Measurements from ENCODE around the gene INO80E.

INO80E gene

GRCh38 chr16:29989111-29989858, 6.8 kb upstream of the INO80E start:
- no peak for TF ChIP-seq CTCF (IDR thresholded peaks at IDR 0.05; ENCODE audit: unreplicated experiment in 3 of 3)
- Mint-ChIP-seq H3K27ac (no peak overlapping the region), H3K4me3 (no peak overlapping the region), H3K4me1 (peaks cover 2% of the 10 kb centered on the region), H3K27me3 (ENCODE audit: low read depth) (no peaks in the 10 kb centered on the region), H3K9me3 (no peaks in the 10 kb centered on the region), H3K36me3 (ENCODE audit: low read depth) (peaks cover 54% of the 10 kb centered on the region)

GRCh38 chr16:29990034-29990433, 6.0 kb upstream of the INO80E start:
- Mint-ChIP-seq H3K4me1 (peaks cover 8% of the 10 kb centered on the region), H3K9me3 (no peaks in the 10 kb centered on the region), H3K36me3 (ENCODE audit: low read depth) (peaks cover 49% of the 10 kb centered on the region), H3K4me3 (no peak overlapping the region), H3K27me3 (ENCODE audit: low read depth) (no peaks in the 10 kb centered on the region), H3K27ac (peak overlapping the region in 1 of 3 experiments; percentile 20)
- no peak for TF ChIP-seq CTCF (IDR thresholded peaks at IDR 0.05; ENCODE audit: unreplicated experiment in 3 of 3)

GRCh38 chr16:29990883-29991570, 5.0 kb upstream of the INO80E start:
- H3K27me3 Mint-ChIP-seq (ENCODE audit: low read depth) = no peaks in the 10 kb centered on the region
- H3K9me3 Mint-ChIP-seq = no peaks in the 10 kb centered on the region
- peaks cover 15% of the 10 kb centered on the region for H3K4me1 Mint-ChIP-seq
- H3K27ac Mint-ChIP-seq = no peak overlapping the region
- peaks cover 42% of the 10 kb centered on the region for H3K36me3 Mint-ChIP-seq (ENCODE audit: low read depth)
- TF ChIP-seq CTCF (IDR thresholded peaks at IDR 0.05; ENCODE audit: unreplicated experiment in 3 of 3) = no peak
- no peak overlapping the region for H3K4me3 Mint-ChIP-seq

GRCh38 chr16:29991571-29991904, 4.5 kb upstream of the INO80E start:
- H3K27ac Mint-ChIP-seq = no peak overlapping the region
- peaks cover 38% of the 10 kb centered on the region for H3K36me3 Mint-ChIP-seq (ENCODE audit: low read depth)
- H3K9me3 Mint-ChIP-seq = no peaks in the 10 kb centered on the region

GRCh38 chr16:29992344-29992967, 3.6 kb upstream of the INO80E start:
- no peaks in the 10 kb centered on the region for H3K9me3 Mint-ChIP-seq
- H3K36me3 Mint-ChIP-seq (ENCODE audit: low read depth) = peaks cover 39% of the 10 kb centered on the region
- H3K27me3 Mint-ChIP-seq (ENCODE audit: low read depth) = no peaks in the 10 kb centered on the region
- H3K4me1 Mint-ChIP-seq = peaks cover 24% of the 10 kb centered on the region
- TF ChIP-seq CTCF (IDR thresholded peaks at IDR 0.05; ENCODE audit: unreplicated experiment in 3 of 3) = no peak
- H3K4me3 Mint-ChIP-seq = peak overlapping the region; percentile 59 to 80 (median 60)
- H3K27ac Mint-ChIP-seq = peak overlapping the region in 2 of 3 experiments; percentile 35 to 49

More at GRCh38 chr16:29991571-29991904, 4.5 kb upstream of the INO80E start:
- no peaks in the 10 kb centered on the region for H3K27me3 Mint-ChIP-seq (ENCODE audit: low read depth)
- no peak overlapping the region for H3K4me3 Mint-ChIP-seq
- no peak for TF ChIP-seq CTCF (IDR thresholded peaks at IDR 0.05; ENCODE audit: unreplicated experiment in 3 of 3)
- H3K4me1 Mint-ChIP-seq = peaks cover 19% of the 10 kb centered on the region

All from nephron (organoid).